NT2/D1 (cell line): Measurements from ENCODE around the gene CXCL17.

Experiments
- DNase-seq: peaks from one replicate; pipeline ENCODE4 v3.0.0-alpha.2; 2011; ENCODE audit warnings: low read depth, low spot score
- H3K27me3 ChIP-seq: 2 replicates; pipeline ENCODE4 v1.6.0; 2011; ENCODE audit warnings: mild to moderate bottlenecking; ENCODE audit not compliant: insufficient read length, insufficient read depth
- H3K36me3 ChIP-seq: 2 replicates; pipeline ENCODE4 v1.6.1; 2011; ENCODE audit warnings: mild to moderate bottlenecking, low read length, mixed read lengths; ENCODE audit not compliant: insufficient read depth, insufficient read length
- H3K4me1 ChIP-seq: 2 replicates; pipeline ENCODE4 v1.5.1; 2011; ENCODE audit not compliant: insufficient read depth, insufficient read length
- H3K4me3 ChIP-seq: 2 replicates; pipeline ENCODE4 v1.5.1; 2011; ENCODE audit warnings: low read depth; ENCODE audit not compliant: insufficient read length
- H3K9ac ChIP-seq: 2 replicates; pipeline ENCODE4 v1.6.0; 2011; ENCODE audit warnings: low read depth; ENCODE audit not compliant: insufficient read length
- H3K9me3 ChIP-seq: 2 replicates; pipeline ENCODE4 v1.5.1; 2011; ENCODE audit warnings: mild to moderate bottlenecking, low read length; ENCODE audit not compliant: insufficient read depth
- SUZ12 ChIP-seq: IDR thresholded peaks from 2 replicates; pipeline ENCODE4 v1.6.1; 2011; ENCODE audit not compliant: insufficient read length, insufficient read depth; ENCODE audit errors: extremely low read depth
- YY1 ChIP-seq: IDR thresholded peaks from 2 replicates; pipeline ENCODE4 v1.6.1; 2011; ENCODE audit not compliant: insufficient read length, insufficient read depth
- ZNF274 ChIP-seq: IDR thresholded peaks from 2 replicates; pipeline ENCODE4 v1.6.1; 2011; ENCODE audit warnings: mild to moderate bottlenecking, low read depth, low read length

Gene CXCL17

DNA sequence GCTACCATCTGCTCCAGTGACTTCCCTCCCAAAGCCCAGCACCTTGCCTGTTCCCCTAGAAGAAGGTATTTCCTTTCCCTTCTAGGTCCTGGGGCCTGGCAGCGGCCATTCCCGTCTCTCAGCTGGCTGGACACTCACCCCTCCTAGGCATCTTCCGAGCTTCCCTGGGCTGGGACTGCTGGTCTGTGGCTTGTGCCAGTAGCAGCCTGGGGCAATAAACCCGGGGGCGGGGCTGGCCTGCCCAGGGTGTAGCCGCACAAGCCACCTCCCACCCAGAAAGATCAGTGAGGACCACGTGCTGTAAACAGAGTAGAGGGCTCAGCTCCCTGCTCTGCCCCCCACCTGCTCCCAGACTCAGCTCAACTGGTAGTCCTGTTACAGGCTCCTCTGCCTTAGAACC, 30.5 kb downstream of the CXCL17 start:
- TF ChIP-seq YY1 (no peak), SUZ12 (no peak), ZNF274 (no peak)
- H3K27me3 ChIP-seq, result peaks cover 42% of the 10 kb centered on the region

GRCh38 chr19:42411581-42412178, 31.1 kb downstream of the CXCL17 start:
- peaks cover 46% of the 10 kb centered on the region for H3K27me3 ChIP-seq
- no peak for TF ChIP-seq YY1
- no peak for TF ChIP-seq SUZ12
- peaks cover 12% of the 10 kb centered on the region for H3K4me1 ChIP-seq
- H3K9ac ChIP-seq, result no peak overlapping the region
- DNase-seq, result no peak
- H3K4me3 ChIP-seq, result no peak overlapping the region
- H3K9me3 ChIP-seq, result no peaks in the 10 kb centered on the region
- H3K36me3 ChIP-seq, result peaks cover 6% of the 10 kb centered on the region

More for the DNA sequence above, 30.5 kb downstream of the CXCL17 start:
- no peak overlapping the region for H3K4me3 ChIP-seq
- H3K9me3 ChIP-seq, result no peaks in the 10 kb centered on the region
- peaks cover 12% of the 10 kb centered on the region for H3K4me1 ChIP-seq
- H3K9ac ChIP-seq, result no peak overlapping the region
- H3K36me3 ChIP-seq, result peaks cover 6% of the 10 kb centered on the region
- no peak for DNase-seq

GRCh38 chr19:42410371-42410770, 32.4 kb downstream of the CXCL17 start:
- H3K27me3 ChIP-seq, result peaks cover 48% of the 10 kb centered on the region
- peaks cover 6% of the 10 kb centered on the region for H3K36me3 ChIP-seq
- H3K9ac ChIP-seq, result no peak overlapping the region
- DNase-seq, result no peak
- H3K4me1 ChIP-seq, result peaks cover 15% of the 10 kb centered on the region
- no peak overlapping the region for H3K4me3 ChIP-seq
- no peak for TF ChIP-seq SUZ12
- no peak for TF ChIP-seq YY1
- TF ChIP-seq ZNF274, result no peak
- H3K9me3 ChIP-seq, result no peaks in the 10 kb centered on the region

GRCh38 chr19:42409477-42409876, 33.3 kb downstream of the CXCL17 start:
- Histone ChIP-seq H3K9me3 (no peaks in the 10 kb centered on the region), H3K27me3 (peaks cover 49% of the 10 kb centered on the region), H3K9ac (no peak overlapping the region), H3K4me3 (no peak overlapping the region), H3K4me1 (peaks cover 18% of the 10 kb centered on the region), H3K36me3 (peaks cover 6% of the 10 kb centered on the region)
- TF ChIP-seq ZNF274, result no peak
- TF ChIP-seq YY1, result no peak
- TF ChIP-seq SUZ12, result no peak
- no peak for DNase-seq

- Histone ChIP-seq H3K9ac (no peak overlapping the region), H3K4me1 (peaks cover 19% of the 10 kb centered on the region), H3K4me3 (no peak overlapping the region)
These were observed 35.0 kb downstream of the CXCL17 start for GRCh38 chr19:42407816-42408175.

GRCh38 chr19:42407085-42407815, 35.5 kb downstream of the CXCL17 start:
- no peak overlapping the region for H3K4me3 ChIP-seq
- TF ChIP-seq SUZ12 (no peak), ZNF274 (no peak), YY1 (no peak)
- peaks cover 6% of the 10 kb centered on the region for H3K36me3 ChIP-seq
- H3K27me3 ChIP-seq, result peaks cover 49% of the 10 kb centered on the region
- DNase-seq, result no peak
- peaks cover 22% of the 10 kb centered on the region for H3K4me1 ChIP-seq
- no peaks in the 10 kb centered on the region for H3K9me3 ChIP-seq
- no peak overlapping the region for H3K9ac ChIP-seq

More at GRCh38 chr19:42407816-42408175, 35.0 kb downstream of the CXCL17 start:
- H3K9me3 ChIP-seq, result no peaks in the 10 kb centered on the region
- no peak for DNase-seq
- peaks cover 6% of the 10 kb centered on the region for H3K36me3 ChIP-seq
- peaks cover 44% of the 10 kb centered on the region for H3K27me3 ChIP-seq
- TF ChIP-seq ZNF274, result no peak
- TF ChIP-seq YY1, result no peak
- no peak for TF ChIP-seq SUZ12

GRCh38 chr19:42406111-42406510, 36.6 kb downstream of the CXCL17 start:
- no peak overlapping the region for H3K4me3 ChIP-seq
- H3K4me1 ChIP-seq, result peaks cover 16% of the 10 kb centered on the region
- TF ChIP-seq SUZ12 (no peak), YY1 (no peak), ZNF274 (no peak)
- H3K9me3 ChIP-seq, result no peaks in the 10 kb centered on the region
- H3K27me3 ChIP-seq, result peaks cover 54% of the 10 kb centered on the region
- peaks cover 6% of the 10 kb centered on the region for H3K36me3 ChIP-seq
- DNase-seq, result no peak
- peak overlapping the region; percentile 42 for H3K9ac ChIP-seq
